Peyer's patch (tissue), 4 donors: ENCODE results near the gene SCUBE1.

Source experiments
- POLR2A ChIP-seq, 2 donors: fragments of 450-650 bp; IDR thresholded peaks; one replicate each; pipeline ENCODE4 v1.5.1; 2017; ENCODE audit warnings: antibody characterized with exemption in 2 of 2, mild to moderate bottlenecking in 2 of 2, moderate library complexity in 2 of 2
- TF ChIP-seq, protein P1 (sequence below), 6 experiments: fragments of 450-650 bp in 4 of 6; fragments of 200-600 bp in 2 of 6; sonication (generic) in 1 of 6; IDR thresholded peaks; one replicate each; pipeline ENCODE4 v1.5.1; 2017 to 2019; ENCODE audit warnings: antibody characterized with exemption in 6 of 6, mild to moderate bottlenecking in 3 of 6, moderate library complexity in 1 of 6

DNA sequence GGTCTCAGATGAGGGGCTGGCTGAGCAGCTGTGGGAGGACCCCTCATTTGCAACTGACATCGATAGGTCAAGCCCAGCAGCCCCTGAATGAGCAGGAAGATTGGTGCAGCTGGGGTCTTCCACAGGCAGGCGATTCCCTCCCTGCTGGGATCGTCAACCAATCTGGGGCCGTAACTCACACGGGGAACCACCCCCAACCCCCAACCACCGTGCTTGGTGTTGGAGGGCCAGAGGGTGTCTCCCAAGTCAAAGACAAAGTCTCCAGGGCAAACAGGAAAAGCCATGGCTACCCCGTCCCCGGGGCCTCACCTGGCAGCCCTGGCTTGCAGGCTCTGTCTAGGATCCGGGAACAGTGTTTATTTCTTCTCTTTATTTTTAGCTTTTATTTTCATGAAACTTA lies 26.9 kb upstream of the SCUBE1 start:
- TF ChIP-seq POLR2A (IDR thresholded peaks at IDR 0.05), result no peak
- TF ChIP-seq, protein P1, sequence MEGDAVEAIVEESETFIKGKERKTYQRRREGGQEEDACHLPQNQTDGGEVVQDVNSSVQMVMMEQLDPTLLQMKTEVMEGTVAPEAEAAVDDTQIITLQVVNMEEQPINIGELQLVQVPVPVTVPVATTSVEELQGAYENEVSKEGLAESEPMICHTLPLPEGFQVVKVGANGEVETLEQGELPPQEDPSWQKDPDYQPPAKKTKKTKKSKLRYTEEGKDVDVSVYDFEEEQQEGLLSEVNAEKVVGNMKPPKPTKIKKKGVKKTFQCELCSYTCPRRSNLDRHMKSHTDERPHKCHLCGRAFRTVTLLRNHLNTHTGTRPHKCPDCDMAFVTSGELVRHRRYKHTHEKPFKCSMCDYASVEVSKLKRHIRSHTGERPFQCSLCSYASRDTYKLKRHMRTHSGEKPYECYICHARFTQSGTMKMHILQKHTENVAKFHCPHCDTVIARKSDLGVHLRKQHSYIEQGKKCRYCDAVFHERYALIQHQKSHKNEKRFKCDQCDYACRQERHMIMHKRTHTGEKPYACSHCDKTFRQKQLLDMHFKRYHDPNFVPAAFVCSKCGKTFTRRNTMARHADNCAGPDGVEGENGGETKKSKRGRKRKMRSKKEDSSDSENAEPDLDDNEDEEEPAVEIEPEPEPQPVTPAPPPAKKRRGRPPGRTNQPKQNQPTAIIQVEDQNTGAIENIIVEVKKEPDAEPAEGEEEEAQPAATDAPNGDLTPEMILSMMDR (IDR thresholded peaks at IDR 0.05), result no peak
